HepG2 (cell line): ENCODE results near the gene PGP. TPM values are rescaled to one million over a fixed set of nuclear protein-coding genes. Genes with fewer than 3 reads are reported as not detected.

ENCODE experiments used
- ATAC-seq: fragments of 200-7000 bp; cut with Tn5 transposase; 3 replicates; pipeline ENCODE4 v1.9.1; 2020; ENCODE audit warnings: mild to moderate bottlenecking, moderate library complexity
- BruUV-seq: library from RNA; stranded (reverse); fragments of 400-500 nt; replicated peaks from 2 replicates; lab custom pipeline; 2021; lab: Mats Ljungman, UMichigan
- CTCF ChIA-PET: fragments of 300-600 bp; formaldehyde crosslinking; extraction: SDS; loops from one replicate; lab custom pipeline; 2021; ENCODE audit warnings: low total read pairs, inconsistent platforms, low intra/inter-chr PET ratio; lab: Yijun Ruan, JAX
- POLR2A ChIA-PET: fragments of 350-600 bp; sonication (Branson Sonifier 250); formaldehyde crosslinking; loops from one replicate; lab custom pipeline; 2020; ENCODE audit warnings: antibody characterized with exemption, inconsistent platforms; lab: Yijun Ruan, JAX
- DNase-seq: peaks from one replicate; pipeline ENCODE4 v3.0.0-alpha.2; 2015; ENCODE audit warnings: low spot score
- FAIRE-seq: peaks from 3 replicates; lab custom pipeline; 2011; peaks lifted over from hg19 to GRCh38; lab: Jason Lieb, UNC
- H2AFZ ChIP-seq: one replicate; pipeline ENCODE4 v1.6.1; 2011; ENCODE audit warnings: low read length, inconsistent platforms
- H3K27ac ChIP-seq: fragments of 300-600 bp; 3 replicates; pipeline ENCODE4 v1.8.0; 2011; ENCODE audit warnings: mixed run types, mild to moderate bottlenecking, mixed read lengths, low read length, inconsistent platforms; ENCODE audit not compliant: insufficient read depth; ENCODE audit errors: extremely low read length
- H3K27me3 ChIP-seq, 2 experiments: fragments of 200-600 bp in 1 of 2; 2 replicates in 1 of 2; 3 replicates in 1 of 2; pipeline versions ENCODE4 v1.6.0 to v1.8.0; 2011; ENCODE audit warnings: low read length in 2 of 2, mild to moderate bottlenecking in 2 of 2, moderate library complexity in 2 of 2, inconsistent platforms in 1 of 2; ENCODE audit not compliant: insufficient read depth in 2 of 2, control insufficient read depth in 1 of 2
- H3K36me3 ChIP-seq, 2 experiments: fragments of 200-600 bp in 1 of 2; replicated peaks in 1 of 2; 2 replicates in 1 of 2; 3 replicates in 1 of 2; pipeline versions ENCODE4 v1.5.1 to v1.8.0; 2011; ENCODE audit warnings: low read length in 2 of 2, inconsistent platforms in 1 of 2; ENCODE audit not compliant: insufficient read depth in 2 of 2, control insufficient read depth in 1 of 2
- H3K4me1 ChIP-seq: 2 replicates; pipeline ENCODE4 v1.5.1; 2012; ENCODE audit warnings: low read length, inconsistent platforms; ENCODE audit not compliant: insufficient read depth
- H3K4me2 ChIP-seq: 2 replicates; pipeline ENCODE4 v1.6.0; 2011; ENCODE audit warnings: low read depth, low read length, inconsistent platforms
- H3K4me3 ChIP-seq, 3 experiments: fragments of 200-600 bp in 1 of 3; sonication (generic), shearing (Covaris generic) in 1 of 3; replicated peaks in 1 of 3; 2 replicates each; pipeline ENCODE4 v1.5.1; 2011 to 2016; ENCODE audit warnings: low read length in 3 of 3, inconsistent platforms in 2 of 3, low read depth in 2 of 3, mild to moderate bottlenecking in 2 of 3, control low read depth in 1 of 3, mixed read lengths in 1 of 3; ENCODE audit not compliant: insufficient read depth in 1 of 3
- H3K79me2 ChIP-seq: one replicate; pipeline ENCODE4 v1.6.1; 2011; ENCODE audit warnings: low read length, inconsistent platforms; ENCODE audit not compliant: insufficient read depth
- H3K9ac ChIP-seq: 2 replicates; pipeline ENCODE4 v1.6.0; 2011; ENCODE audit warnings: mild to moderate bottlenecking, low read depth, low read length, inconsistent platforms; ENCODE audit not compliant: insufficient read depth
- H3K9me3 ChIP-seq: 2 replicates; pipeline ENCODE4 v1.5.1; 2012; ENCODE audit warnings: mild to moderate bottlenecking, low read length
- H4K20me1 ChIP-seq: 2 replicates; pipeline ENCODE4 v1.6.0; 2011; ENCODE audit warnings: inconsistent platforms, mild to moderate bottlenecking, low read length, moderate library complexity; ENCODE audit not compliant: insufficient read depth
- AGO2 ChIP-seq: fragments of 200-400 bp; formaldehyde crosslinking; optimal IDR thresholded peaks from 2 replicates; pipeline ENCODE3; 2017; ENCODE audit warnings: mild to moderate bottlenecking, low read depth, low read length, moderate library complexity
- MLX ChIP-seq: IDR thresholded peaks from 2 replicates; pipeline ENCODE4 v1.6.1; 2016
- ZBTB33 ChIP-seq: sonication (generic); formaldehyde crosslinking; IDR thresholded peaks from 2 replicates; pipeline ENCODE4 v1.4.0; 2020; ENCODE audit warnings: missing genetic modification reagents
- WGBS: methylation state at CpG from one replicate; pipeline ENCODE4 v1.1.6; 2017; ENCODE audit warnings: low lambda C conversion rate; 5-methylcytosine and 5-hydroxymethylcytosine counted together
- in situ Hi-C: cut with HindIII; loops from 2 replicates; pipeline ENCODE4 v1.10.0; 2017; ENCODE audit warnings: low pct_unique_long_range_greater_than_20kb; ENCODE audit not compliant: extremely low pct_ligation_motif_present
- intact Hi-C: fragments of 100-400 bp; cut with micrococcal nuclease; formaldehyde crosslinking; loops from one replicate; pipeline ENCODE4 v1.10.0; 2022; ENCODE audit not compliant: unreplicated experiment
- polyA plus RNA-seq, 8 experiments: library from polyadenylated mRNA; depleted of rRNA in 3 of 8; stranded (reverse) in 7 of 8; unstranded in 1 of 8; fragments of >200 nt; fragmentation: Illumina TruSeq in 4 of 8; extraction: Trizol in 4 of 8; gene quantifications; 2 replicates each; pipeline versions ENCODE4 v1.2.1 to v1.2.3, GENCODE V29; 2011 to 2016; ENCODE audit warnings: low read depth in 4 of 8, missing spikeins in 1 of 8, mixed read lengths in 1 of 8; ENCODE audit not compliant: insufficient read depth in 1 of 8
- total RNA-seq, 5 experiments: library from RNA; depleted of rRNA; stranded (reverse); fragments of >200 nt; fragmentation: Illumina TruSeq; extraction: Trizol; gene quantifications; 2 replicates each; pipeline ENCODE4 v1.2.3, GENCODE V29; 2016; ENCODE audit warnings: low read depth in 1 of 5
- TF ChIP-seq, protein P1 (sequence below): sonication (generic); formaldehyde crosslinking; IDR thresholded peaks from 2 replicates; pipeline ENCODE4 v1.5.1; 2020; ENCODE audit warnings: mild to moderate bottlenecking, missing genetic modification reagents, moderate library complexity

Gene PGP
- total and polyA plus RNA-seq, 2 of the 13 experiments (the other 11 are each of a cell fraction or from before 2014, with no cell fraction given), result 7.3 to 18.3 TPM

GRCh38 chr16:2170587-2171435, 43.8 kb downstream of the PGP start:
- Histone ChIP-seq H3K9ac (no peak overlapping the region), H3K9me3 (no peaks in the 10 kb centered on the region), H3K36me3 (peaks cover 17 to 49% of the 10 kb centered on the region in 2 experiments; a peak in 3 of 5 replicates), H3K27ac (no peak overlapping the region), H3K27me3 (no peaks in the 10 kb centered on the region), H4K20me1 (no peaks in the 10 kb centered on the region), H3K4me3 (no peak overlapping the region), H3K4me1 (peaks cover 8% of the 10 kb centered on the region), H3K4me2 (no peak overlapping the region), H3K79me2 (no peaks in the 10 kb centered on the region), H2AFZ (no peak overlapping the region)
- 96% methylated on average over 21 of the region's 47 CpGs for WGBS
- TF ChIP-seq MLX (CRISPR knock-in tag), result no peak
- peak; percentile 67 for TF ChIP-seq AGO2
- TF ChIP-seq, protein P1, sequence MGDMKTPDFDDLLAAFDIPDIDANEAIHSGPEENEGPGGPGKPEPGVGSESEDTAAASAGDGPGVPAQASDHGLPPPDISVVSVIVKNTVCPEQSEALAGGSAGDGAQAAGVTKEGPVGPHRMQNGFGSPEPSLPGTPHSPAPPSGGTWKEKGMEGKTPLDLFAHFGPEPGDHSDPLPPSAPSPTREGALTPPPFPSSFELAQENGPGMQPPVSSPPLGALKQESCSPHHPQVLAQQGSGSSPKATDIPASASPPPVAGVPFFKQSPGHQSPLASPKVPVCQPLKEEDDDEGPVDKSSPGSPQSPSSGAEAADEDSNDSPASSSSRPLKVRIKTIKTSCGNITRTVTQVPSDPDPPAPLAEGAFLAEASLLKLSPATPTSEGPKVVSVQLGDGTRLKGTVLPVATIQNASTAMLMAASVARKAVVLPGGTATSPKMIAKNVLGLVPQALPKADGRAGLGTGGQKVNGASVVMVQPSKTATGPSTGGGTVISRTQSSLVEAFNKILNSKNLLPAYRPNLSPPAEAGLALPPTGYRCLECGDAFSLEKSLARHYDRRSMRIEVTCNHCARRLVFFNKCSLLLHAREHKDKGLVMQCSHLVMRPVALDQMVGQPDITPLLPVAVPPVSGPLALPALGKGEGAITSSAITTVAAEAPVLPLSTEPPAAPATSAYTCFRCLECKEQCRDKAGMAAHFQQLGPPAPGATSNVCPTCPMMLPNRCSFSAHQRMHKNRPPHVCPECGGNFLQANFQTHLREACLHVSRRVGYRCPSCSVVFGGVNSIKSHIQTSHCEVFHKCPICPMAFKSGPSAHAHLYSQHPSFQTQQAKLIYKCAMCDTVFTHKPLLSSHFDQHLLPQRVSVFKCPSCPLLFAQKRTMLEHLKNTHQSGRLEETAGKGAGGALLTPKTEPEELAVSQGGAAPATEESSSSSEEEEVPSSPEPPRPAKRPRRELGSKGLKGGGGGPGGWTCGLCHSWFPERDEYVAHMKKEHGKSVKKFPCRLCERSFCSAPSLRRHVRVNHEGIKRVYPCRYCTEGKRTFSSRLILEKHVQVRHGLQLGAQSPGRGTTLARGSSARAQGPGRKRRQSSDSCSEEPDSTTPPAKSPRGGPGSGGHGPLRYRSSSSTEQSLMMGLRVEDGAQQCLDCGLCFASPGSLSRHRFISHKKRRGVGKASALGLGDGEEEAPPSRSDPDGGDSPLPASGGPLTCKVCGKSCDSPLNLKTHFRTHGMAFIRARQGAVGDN (CRISPR knock-in tag), result 0 out of 2 replicates have a peak, but pooled peaks have one; percentile 7
- TF ChIP-seq ZBTB33 (CRISPR knock-in tag), result peak; percentile 91
- intact Hi-C loops, result no loop called here
- ATAC-seq, result no peak
- DNase-seq, result no peak
- in situ Hi-C loops, result no loop called here
- CTCF ChIA-PET, result no interaction called here
- no TSS peak for BruUV-seq
- POLR2A ChIA-PET, result no interaction called here
- no peak for FAIRE-seq
